Peyer's patch (tissue), 4 donors: ENCODE measurements around the gene HRH1. TPM values are rescaled to one million over a fixed set of nuclear protein-coding genes. Genes with fewer than 3 reads are reported as not detected.
"Not testable (repeated sequence)": the region's sequence is repeated elsewhere in the genome, so short reads cannot be mapped to it uniquely, and the experiment has no call there.

Source experiments
- DNase-seq, 3 donors: peaks; one replicate each; pipeline ENCODE4 v3.0.0-alpha.2; 2017 to 2019
- H3K27ac ChIP-seq, 4 donors: fragments of 200-600 bp; sonication (generic); one replicate each; pipeline ENCODE4 v1.5.1; 2016 to 2019
- H3K27me3 ChIP-seq, 2 donors: fragments of 200-600 bp; sonication (generic); one replicate each; pipeline ENCODE4 v1.5.1; 2019
- H3K36me3 ChIP-seq, 3 donors: fragments of 200-600 bp; sonication (generic); one replicate each; pipeline ENCODE4 v1.5.1; 2016 to 2019
- H3K4me1 ChIP-seq, 4 donors: fragments of 200-600 bp; sonication (generic); one replicate each; pipeline ENCODE4 v1.5.1; 2016 to 2019
- H3K4me3 ChIP-seq, 4 donors: fragments of 200-600 bp; sonication (generic); 1 replicate in 3 of 4; 2 replicates in 1 of 4; pipeline ENCODE4 v1.5.1; 2016 to 2019; ENCODE audit warnings: mild to moderate bottlenecking in 1 of 4
- H3K9me3 ChIP-seq, 4 donors: fragments of 200-600 bp; sonication (generic); one replicate each; pipeline ENCODE4 v1.5.1; 2016 to 2019; ENCODE audit warnings: mild to moderate bottlenecking in 1 of 4
- POLR2A ChIP-seq, 2 donors: fragments of 450-650 bp; IDR thresholded peaks; one replicate each; pipeline ENCODE4 v1.5.1; 2017; ENCODE audit warnings: antibody characterized with exemption in 2 of 2, mild to moderate bottlenecking in 2 of 2, moderate library complexity in 2 of 2
- total RNA-seq, 4 donors: library from RNA; depleted of rRNA; stranded (reverse); fragments of >200 nt; gene quantifications; one replicate each; pipeline ENCODE4 v1.1.0, GENCODE V29; 2016
- TF ChIP-seq, protein P1 (sequence below), 6 experiments: fragments of 450-650 bp in 4 of 6; fragments of 200-600 bp in 2 of 6; sonication (generic) in 1 of 6; IDR thresholded peaks; one replicate each; pipeline ENCODE4 v1.5.1; 2017 to 2019; ENCODE audit warnings: antibody characterized with exemption in 6 of 6, mild to moderate bottlenecking in 3 of 6, moderate library complexity in 1 of 6

HRH1 gene
- total RNA-seq, 4 donors from 2014 or later: 1.7 to 13.7 (median 7.3) TPM

DNA sequence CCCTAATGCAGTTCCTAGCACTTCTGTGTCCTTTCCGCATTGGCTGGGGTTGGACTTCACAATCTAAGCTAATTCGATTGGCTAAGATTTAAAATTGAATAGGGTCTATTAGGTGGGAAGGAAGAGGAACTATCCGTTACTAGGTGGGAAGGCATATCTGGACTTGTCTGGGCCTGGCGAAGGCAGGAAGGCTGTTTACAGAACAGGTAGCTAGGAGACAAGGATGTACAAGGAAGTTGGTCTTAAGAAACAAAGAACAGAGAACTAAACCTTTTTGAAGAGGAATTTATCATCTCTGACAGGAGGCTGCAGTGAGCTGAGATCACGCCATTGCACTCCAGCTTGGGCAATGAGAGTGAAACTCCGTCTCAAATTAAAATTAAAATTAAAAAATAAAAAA, 100.6 kb downstream of the HRH1 start:
- H3K9me3 ChIP-seq: no peaks in the 10 kb centered on the region
- H3K4me3 ChIP-seq: no peak overlapping the region
- no peaks in the 10 kb centered on the region for H3K4me1 ChIP-seq
- no peak for DNase-seq
- peaks cover 0 to 10% (median 0%) of the 10 kb centered on the region in 3 donors for H3K36me3 ChIP-seq
- H3K27ac ChIP-seq: no peak overlapping the region
- H3K27me3 ChIP-seq: no peaks in the 10 kb centered on the region
- no peak for TF ChIP-seq POLR2A (IDR thresholded peaks at IDR 0.05)

DNA sequence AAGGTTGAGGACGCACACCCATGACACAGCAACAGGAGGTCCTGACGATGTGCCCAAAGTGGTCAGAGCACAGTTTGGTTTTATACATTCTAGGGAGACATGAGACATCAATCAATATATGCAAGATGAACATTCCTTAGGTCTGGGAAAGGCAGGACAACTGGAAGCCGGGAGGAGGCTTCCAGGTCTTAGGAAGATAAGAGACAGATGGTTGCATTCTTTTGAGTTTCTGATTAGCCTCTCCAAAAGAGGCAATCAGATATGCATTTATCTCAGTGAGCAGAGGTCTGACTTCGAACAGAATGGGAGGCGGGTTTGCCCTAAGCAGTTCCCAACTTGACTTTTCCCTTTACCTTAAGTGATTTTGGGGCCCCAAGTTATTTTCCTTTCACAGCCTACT, 101.2 kb downstream of the HRH1 start:
- not testable (repeated sequence) for H3K4me1 ChIP-seq, H3K9me3 ChIP-seq, H3K27ac ChIP-seq, H3K27me3 ChIP-seq, H3K4me3 ChIP-seq, DNase-seq
- H3K36me3 ChIP-seq: peaks cover 0 to 15% (median 0%) of the 10 kb centered on the region in 3 donors

DNA sequence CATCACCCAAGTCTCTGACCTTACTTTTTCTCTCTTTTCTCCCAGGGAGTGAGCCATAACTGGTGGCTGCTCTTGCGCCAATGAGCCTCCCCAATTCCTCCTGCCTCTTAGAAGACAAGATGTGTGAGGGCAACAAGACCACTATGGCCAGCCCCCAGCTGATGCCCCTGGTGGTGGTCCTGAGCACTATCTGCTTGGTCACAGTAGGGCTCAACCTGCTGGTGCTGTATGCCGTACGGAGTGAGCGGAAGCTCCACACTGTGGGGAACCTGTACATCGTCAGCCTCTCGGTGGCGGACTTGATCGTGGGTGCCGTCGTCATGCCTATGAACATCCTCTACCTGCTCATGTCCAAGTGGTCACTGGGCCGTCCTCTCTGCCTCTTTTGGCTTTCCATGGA, 104.7 kb downstream of the HRH1 start:
- H3K4me1 ChIP-seq: no peaks in the 10 kb centered on the region
- no peaks in the 10 kb centered on the region for H3K27me3 ChIP-seq
- DNase-seq: no peak
- no peak overlapping the region for H3K4me3 ChIP-seq
- TF ChIP-seq POLR2A (IDR thresholded peaks at IDR 0.05): no peak
- TF ChIP-seq, protein P1, sequence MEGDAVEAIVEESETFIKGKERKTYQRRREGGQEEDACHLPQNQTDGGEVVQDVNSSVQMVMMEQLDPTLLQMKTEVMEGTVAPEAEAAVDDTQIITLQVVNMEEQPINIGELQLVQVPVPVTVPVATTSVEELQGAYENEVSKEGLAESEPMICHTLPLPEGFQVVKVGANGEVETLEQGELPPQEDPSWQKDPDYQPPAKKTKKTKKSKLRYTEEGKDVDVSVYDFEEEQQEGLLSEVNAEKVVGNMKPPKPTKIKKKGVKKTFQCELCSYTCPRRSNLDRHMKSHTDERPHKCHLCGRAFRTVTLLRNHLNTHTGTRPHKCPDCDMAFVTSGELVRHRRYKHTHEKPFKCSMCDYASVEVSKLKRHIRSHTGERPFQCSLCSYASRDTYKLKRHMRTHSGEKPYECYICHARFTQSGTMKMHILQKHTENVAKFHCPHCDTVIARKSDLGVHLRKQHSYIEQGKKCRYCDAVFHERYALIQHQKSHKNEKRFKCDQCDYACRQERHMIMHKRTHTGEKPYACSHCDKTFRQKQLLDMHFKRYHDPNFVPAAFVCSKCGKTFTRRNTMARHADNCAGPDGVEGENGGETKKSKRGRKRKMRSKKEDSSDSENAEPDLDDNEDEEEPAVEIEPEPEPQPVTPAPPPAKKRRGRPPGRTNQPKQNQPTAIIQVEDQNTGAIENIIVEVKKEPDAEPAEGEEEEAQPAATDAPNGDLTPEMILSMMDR (IDR thresholded peaks at IDR 0.05): no peak
- no peaks in the 10 kb centered on the region for H3K9me3 ChIP-seq
- no peak overlapping the region for H3K27ac ChIP-seq
- peaks cover 0 to 24% (median 0%) of the 10 kb centered on the region in 3 donors for H3K36me3 ChIP-seq

DNA sequence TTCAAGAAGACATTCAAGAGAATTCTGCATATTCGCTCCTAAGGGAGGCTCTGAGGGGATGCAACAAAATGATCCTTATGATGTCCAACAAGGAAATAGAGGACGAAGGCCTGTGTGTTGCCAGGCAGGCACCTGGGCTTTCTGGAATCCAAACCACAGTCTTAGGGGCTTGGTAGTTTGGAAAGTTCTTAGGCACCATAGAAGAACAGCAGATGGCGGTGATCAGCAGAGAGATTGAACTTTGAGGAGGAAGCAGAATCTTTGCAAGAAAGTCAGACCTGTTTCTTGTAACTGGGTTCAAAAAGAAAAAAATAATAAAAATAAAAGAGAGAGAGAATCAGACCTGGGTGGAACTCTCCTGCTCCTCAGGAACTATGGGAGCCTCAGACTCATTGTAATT, 106.2 kb downstream of the HRH1 start:
- H3K27ac ChIP-seq: no peak overlapping the region
- no peak for TF ChIP-seq POLR2A (IDR thresholded peaks at IDR 0.05)
- TF ChIP-seq, protein P1 (IDR thresholded peaks at IDR 0.05): no peak

DNA sequence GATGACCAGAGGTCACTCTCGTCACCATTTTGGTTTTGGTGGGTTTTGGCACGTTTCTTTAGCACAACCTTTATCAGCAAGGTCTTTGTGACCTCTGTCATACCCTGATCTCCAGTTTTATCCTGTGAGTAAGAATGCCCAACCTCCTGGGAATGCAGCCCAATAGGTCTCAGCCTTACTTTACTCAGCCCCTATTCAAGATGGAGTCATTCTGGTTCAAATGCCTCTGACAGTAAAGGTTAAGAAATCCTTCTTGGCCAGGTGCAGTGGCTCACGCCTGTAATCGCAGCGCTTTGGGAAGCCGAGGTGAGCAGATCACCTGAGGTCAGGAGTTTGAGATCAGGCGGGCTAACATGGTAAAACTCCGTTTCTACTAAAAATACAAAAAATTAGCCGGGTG, 114.7 kb downstream of the HRH1 start:
- no peaks in the 10 kb centered on the region for H3K27me3 ChIP-seq
- H3K4me3 ChIP-seq: no peak overlapping the region
- TF ChIP-seq, protein P1 (IDR thresholded peaks at IDR 0.05): no peak
- TF ChIP-seq POLR2A (IDR thresholded peaks at IDR 0.05): no peak
- no peak for DNase-seq
- no peaks in the 10 kb centered on the region for H3K9me3 ChIP-seq
- peaks cover 0 to 11% (median 0%) of the 10 kb centered on the region in 4 donors for H3K4me1 ChIP-seq
- H3K36me3 ChIP-seq: no peaks in the 10 kb centered on the region
- H3K27ac ChIP-seq: no peak overlapping the region

More for the DNA sequence above, 106.2 kb downstream of the HRH1 start:
- Histone ChIP-seq H3K9me3 (no peaks in the 10 kb centered on the region), H3K36me3 (peaks cover 0 to 24% (median 0%) of the 10 kb centered on the region in 3 donors), H3K4me3 (no peak overlapping the region), H3K27me3 (no peaks in the 10 kb centered on the region), H3K4me1 (no peaks in the 10 kb centered on the region)
- no peak for DNase-seq

DNA sequence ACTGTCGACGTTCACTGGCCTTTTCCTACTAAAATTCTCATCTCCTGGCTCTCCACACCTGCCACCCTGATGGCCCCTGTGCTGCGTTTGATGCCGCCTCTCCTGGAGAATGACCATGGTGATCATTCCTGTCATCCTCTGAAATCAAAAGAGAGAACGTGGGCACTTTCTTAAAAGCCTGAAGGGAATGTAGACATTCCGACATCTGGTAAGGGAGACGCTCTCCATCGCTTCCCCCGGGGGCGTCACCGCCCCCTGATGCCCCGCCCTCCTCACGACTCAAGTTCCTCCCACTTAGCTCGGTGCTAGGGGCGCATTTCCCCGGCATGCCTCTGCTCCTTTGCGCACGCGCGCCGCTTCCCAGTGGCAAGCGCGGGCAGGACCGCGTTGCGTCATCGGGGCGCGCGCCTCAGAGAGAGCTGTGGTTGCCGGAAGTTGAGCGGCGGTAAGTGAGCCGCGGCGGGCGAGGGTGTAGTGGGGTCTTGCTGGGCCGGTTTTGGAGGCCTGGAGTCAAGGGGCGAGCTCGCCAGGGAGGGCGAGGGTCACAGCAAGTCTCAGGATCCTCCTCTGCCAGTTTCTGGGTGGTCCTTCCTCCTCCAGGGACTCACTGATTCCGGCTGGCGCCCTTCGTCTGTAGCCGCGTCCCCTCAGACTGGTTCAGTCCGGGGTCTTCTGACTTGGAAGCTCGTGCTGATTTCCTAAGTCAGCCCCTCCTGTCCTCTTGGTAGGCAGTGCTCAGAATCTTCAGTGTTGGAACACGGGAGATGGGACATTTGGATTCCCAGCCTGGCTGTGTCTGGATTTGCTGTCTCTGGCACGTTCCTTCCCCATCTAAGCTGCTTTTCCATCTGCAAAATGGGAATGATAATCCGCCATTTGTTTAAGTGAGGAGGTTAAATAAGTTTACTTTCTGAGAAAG, 118.0 kb downstream of the HRH1 start, which contains the start of gene ATG7:
Gene ATG7, plus strand, starts transcription at position 412 of the 919 bp plus-strand sequence. CDS start 26,299 bp downstream, outside the sequence.
- peaks cover 0 to 17% (median 0%) of the 10 kb centered on the region in 4 donors for H3K4me1 ChIP-seq
- H3K27me3 ChIP-seq: no peaks in the 10 kb centered on the region
- TF ChIP-seq POLR2A (IDR thresholded peaks at IDR 0.05): peak; percentile 79 to 93
- TF ChIP-seq, protein P1 (IDR thresholded peaks at IDR 0.05): peak in 4 of 6 experiments; percentile 25 to 35 (median 29)
- H3K36me3 ChIP-seq: peaks cover 0 to 2% (median 0%) of the 10 kb centered on the region in 3 donors
- peak within 1 kb of the TSS; percentile 72 to 95 (median 86) for H3K4me3 ChIP-seq
- DNase-seq: peak; percentile 97 to 99 (median 98)
- peak within 1 kb of the TSS; percentile 81 to 91 (median 84) for H3K27ac ChIP-seq
- H3K9me3 ChIP-seq: no peaks in the 10 kb centered on the region
